ENCODE measurements around the gene SRPK2.

DNA sequence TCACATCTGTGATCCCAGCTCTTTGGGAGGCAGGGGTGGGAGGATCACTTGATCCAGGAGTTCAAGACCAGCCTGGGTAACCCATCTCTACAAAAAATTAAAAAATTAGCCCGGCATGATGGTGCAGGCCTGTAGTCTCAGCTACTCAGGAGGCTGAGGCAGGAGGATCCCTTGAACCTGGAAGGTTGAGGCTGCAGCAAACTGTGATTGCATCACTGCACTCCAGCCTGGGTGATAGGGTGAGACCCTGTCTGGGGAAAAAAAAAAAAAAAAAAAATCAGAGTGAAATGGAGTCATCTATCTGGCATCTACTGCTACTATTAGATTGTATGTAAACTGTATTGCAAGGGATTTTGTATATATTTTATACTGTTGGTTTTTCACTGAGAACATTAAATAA is 315.6 kb downstream of the SRPK2 start:
- TF ChIP-seq CTCF (IDR thresholded peaks at IDR 0.05; ENCODE audit: low read depth, low read length, missing input control) (no peak), REST (IDR thresholded peaks at IDR 0.05) (no peak), JUND (IDR thresholded peaks at IDR 0.05) (no peak), HNF4A (conservative IDR thresholded peaks at IDR 0.05) (no peak), EGR1 (IDR thresholded peaks at IDR 0.05; ENCODE audit: low read depth in 2 of 2) (no peak), ZBTB33 (IDR thresholded peaks at IDR 0.05) (no peak), YY1 (IDR thresholded peaks at IDR 0.05) (no peak)
- TF ChIP-seq, protein P1, sequence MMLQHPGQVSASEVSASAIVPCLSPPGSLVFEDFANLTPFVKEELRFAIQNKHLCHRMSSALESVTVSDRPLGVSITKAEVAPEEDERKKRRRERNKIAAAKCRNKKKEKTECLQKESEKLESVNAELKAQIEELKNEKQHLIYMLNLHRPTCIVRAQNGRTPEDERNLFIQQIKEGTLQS (IDR thresholded peaks at IDR 0.05): no peak
